ENCODE results near the gene C16orf74.

DNA sequence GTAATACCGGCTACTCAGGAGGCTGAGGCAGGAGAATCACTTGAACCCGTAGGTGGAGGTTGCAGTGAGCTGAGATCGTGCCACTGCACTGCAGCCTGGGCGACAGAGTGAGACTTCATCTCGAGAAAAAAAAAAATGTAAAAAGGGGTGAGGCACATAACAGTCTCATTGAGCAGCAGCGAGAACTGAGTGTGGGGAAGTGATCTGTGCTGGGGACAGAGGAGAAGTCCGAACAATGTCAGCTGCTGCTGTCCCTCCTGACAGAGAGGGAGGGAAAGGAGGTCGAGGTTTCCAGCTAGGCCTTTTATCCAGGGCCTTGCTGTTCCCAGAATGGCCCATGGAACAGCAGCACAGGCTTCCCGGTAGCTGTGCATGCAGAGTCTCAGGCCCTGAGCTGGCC, 14.0 kb downstream of the C16orf74 start:
- TF ChIP-seq, protein P1, sequence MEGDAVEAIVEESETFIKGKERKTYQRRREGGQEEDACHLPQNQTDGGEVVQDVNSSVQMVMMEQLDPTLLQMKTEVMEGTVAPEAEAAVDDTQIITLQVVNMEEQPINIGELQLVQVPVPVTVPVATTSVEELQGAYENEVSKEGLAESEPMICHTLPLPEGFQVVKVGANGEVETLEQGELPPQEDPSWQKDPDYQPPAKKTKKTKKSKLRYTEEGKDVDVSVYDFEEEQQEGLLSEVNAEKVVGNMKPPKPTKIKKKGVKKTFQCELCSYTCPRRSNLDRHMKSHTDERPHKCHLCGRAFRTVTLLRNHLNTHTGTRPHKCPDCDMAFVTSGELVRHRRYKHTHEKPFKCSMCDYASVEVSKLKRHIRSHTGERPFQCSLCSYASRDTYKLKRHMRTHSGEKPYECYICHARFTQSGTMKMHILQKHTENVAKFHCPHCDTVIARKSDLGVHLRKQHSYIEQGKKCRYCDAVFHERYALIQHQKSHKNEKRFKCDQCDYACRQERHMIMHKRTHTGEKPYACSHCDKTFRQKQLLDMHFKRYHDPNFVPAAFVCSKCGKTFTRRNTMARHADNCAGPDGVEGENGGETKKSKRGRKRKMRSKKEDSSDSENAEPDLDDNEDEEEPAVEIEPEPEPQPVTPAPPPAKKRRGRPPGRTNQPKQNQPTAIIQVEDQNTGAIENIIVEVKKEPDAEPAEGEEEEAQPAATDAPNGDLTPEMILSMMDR (IDR thresholded peaks at IDR 0.05) = no peak
- TF ChIP-seq POLR2A (IDR thresholded peaks at IDR 0.05) = no peak
